Measurements from ENCODE around the gene GRIK4.

DNA sequence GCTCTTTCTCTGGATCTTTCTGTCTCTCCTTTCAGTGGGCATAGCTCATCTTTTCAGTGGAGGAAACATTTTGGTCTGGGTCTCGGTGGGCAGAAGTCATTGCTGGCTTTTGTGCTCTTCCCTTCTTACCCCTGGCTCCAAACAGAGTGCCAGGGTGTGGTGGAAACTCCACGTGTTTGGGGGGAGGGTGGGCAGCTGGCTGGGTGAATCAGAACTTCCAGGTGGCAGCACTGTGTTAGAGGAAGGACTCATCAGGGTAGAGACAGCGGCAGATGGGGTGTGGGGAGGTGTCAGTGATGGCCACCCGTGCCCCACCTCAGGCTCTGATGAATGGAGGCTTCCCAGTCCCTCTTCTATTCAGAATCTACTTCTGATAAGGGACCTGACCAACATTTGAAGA is 114.0 kb downstream of the GRIK4 start:
- TF ChIP-seq POLR2AphosphoS5 (IDR thresholded peaks at IDR 0.05; ENCODE audit: control insufficient read depth, insufficient read depth, low read depth, low read length) (no peak), JUND (IDR thresholded peaks at IDR 0.05; ENCODE audit: borderline replicate concordance, low read depth, low read length) (no peak), JUND (tag; IDR thresholded peaks at IDR 0.05; ENCODE audit: borderline replicate concordance, low read depth, low read length) (no peak), EP300 (IDR thresholded peaks at IDR 0.05; ENCODE audit: low read length) (no peak), HEY1 (CRISPR knock-in tag; IDR thresholded peaks at IDR 0.05; ENCODE audit: borderline replicate concordance) (no peak), POLR2A (conservative IDR thresholded peaks at IDR 0.05) (no peak), CEBPB (tag; IDR thresholded peaks at IDR 0.05) (no peak), NFYB (IDR thresholded peaks at IDR 0.05; ENCODE audit: extremely low read depth, insufficient read length) (no peak), SMAD1 (IDR thresholded peaks at IDR 0.05; ENCODE audit: low read depth, low read length, partially characterized antibody) (no peak), ZZZ3 (IDR thresholded peaks at IDR 0.05) (no peak), ZBTB8A (IDR thresholded peaks at IDR 0.05; ENCODE audit: partially characterized antibody) (no peak), SMAD4 (CRISPR knock-in tag; conservative IDR thresholded peaks at IDR 0.05) (no peak)
- TF ChIP-seq, protein P1, sequence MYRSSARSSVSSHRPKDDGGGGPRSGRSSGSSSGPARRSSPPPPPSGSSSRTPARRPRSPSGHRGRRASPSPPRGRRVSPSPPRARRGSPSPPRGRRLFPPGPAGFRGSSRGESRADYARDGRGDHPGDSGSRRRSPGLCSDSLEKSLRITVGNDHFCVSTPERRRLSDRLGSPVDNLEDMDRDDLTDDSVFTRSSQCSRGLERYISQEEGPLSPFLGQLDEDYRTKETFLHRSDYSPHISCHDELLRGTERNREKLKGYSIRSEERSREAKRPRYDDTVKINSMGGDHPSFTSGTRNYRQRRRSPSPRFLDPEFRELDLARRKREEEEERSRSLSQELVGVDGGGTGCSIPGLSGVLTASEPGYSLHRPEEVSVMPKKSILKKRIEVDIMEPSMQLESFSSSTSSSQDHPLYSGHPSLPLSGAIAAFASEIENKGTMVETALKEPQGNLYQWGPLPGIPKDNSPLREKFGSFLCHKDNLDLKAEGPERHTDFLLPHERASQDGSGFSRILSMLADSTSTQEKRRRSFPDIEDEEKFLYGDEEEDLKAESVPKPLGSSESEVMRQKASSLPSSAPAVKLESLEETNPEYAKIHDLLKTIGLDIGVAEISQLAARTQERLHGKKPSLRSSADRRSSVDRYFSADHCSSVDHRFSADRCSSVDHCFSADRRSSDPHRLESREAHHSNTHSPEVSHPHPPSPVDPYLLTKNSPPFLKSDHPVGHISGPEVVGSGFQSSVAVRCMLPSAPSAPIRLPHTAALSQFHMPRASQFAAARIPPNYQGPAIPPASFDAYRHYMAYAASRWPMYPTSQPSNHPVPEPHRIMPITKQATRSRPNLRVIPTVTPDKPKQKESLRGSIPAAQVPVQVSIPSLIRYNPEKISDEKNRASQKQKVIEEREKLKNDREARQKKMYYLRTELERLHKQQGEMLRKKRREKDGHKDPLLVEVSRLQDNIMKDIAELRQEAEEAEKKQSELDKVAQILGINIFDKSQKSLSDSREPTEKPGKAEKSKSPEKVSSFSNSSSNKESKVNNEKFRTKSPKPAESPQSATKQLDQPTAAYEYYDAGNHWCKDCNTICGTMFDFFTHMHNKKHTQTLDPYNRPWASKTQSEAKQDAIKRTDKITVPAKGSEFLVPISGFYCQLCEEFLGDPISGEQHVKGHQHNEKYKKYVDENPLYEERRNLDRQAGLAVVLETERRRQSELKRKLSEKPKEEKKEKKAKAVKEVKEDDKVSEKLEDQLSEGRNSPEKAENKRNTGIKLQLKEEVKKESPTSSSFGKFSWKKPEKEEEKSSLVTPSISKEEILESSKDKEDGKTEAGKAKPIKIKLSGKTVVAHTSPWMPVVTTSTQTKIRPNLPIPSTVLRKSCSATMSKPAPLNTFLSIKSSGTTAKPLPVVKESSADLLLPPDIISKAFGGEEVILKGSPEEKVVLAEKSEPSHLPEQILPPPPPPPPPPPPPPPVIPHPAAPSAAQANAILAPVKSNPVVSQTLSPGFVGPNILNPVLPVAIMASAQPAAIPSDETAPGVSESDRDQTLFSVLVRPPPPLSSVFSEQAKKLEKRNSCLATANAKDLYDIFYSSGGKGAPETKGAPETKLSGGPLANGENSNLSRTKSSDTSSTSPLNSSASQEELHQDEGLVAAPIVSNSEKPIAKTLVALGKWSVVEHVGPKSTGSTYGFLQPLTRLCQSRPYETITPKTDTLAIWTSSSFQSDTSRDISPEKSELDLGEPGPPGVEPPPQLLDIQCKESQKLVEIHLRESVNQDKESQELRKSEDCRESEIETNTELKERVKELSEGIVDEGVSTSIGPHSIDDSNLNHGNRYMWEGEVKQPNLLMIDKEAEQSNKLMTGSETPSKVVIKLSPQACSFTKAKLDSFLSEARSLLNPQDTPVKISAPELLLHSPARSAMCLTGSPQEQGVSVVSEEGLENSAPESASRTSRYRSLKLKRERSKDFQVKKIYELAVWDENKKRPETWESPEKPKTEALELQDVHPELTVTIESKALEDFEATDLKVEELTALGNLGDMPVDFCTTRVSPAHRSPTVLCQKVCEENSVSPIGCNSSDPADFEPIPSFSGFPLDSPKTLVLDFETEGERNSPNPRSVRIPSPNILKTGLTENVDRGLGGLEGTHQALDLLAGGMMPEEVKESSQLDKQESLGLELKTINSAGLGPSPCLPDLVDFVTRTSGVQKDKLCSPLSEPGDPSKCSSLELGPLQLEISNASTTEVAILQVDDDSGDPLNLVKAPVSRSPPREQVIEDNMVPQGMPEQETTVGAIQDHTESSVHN (IDR thresholded peaks at IDR 0.05; ENCODE audit: borderline replicate concordance in 1 of 2, low read depth in 1 of 2), result no peak

All from K562 (cell line).